ENCODE results near the gene CEP152.

- no peak for TF ChIP-seq NFIC (IDR thresholded peaks at IDR 0.05)
- TF ChIP-seq RAD21 (IDR thresholded peaks at IDR 0.05; ENCODE audit: low read depth), result no peak
These were observed 90.2 kb downstream of the CEP152 start for GRCh38 chr15:48720646-48721045.
